ENCODE results near the gene SLC25A52. TPM values are rescaled to one million over a fixed set of nuclear protein-coding genes. Genes with fewer than 3 reads are reported as not detected.

The SLC25A52 gene
- total and polyA plus RNA-seq, 2 donors (not counting 3 experiments of a cell fraction or from before 2014, with no cell fraction given): 0.06 TPM; not detected in 1

GRCh38 chr18:31741097-31741735, 19.5 kb downstream of the SLC25A52 start:
- intact Hi-C loops (cut with micrococcal nuclease) (loop anchor here (1.0 to 5.0 kb wide), 4 partner anchors 76 to 236 kb away; no protein-coding TSS in a partner anchor), dilution Hi-C loops (cut with MboI; ENCODE audit: extremely low pct_ligation_motif_present, low sequenced_read_pairs) (no loop called here)
- no TSS peak for BruUV-seq (replicated peaks)
- peak; percentile 43 for FAIRE-seq
- Histone ChIP-seq H3K79me2 (ENCODE audit: control insufficient read depth, insufficient read depth, low read length) (no peaks in the 10 kb centered on the region), H3K4me1 (ENCODE audit: control insufficient read depth, extremely low read depth, insufficient read depth, low read length) (no peaks in the 10 kb centered on the region), H3K4me2 (ENCODE audit: insufficient read depth, low read length) (no peak overlapping the region), H3K9ac (replicated peaks; ENCODE audit: extremely low read depth, insufficient read depth, low read length) (no peak overlapping the region), H3K27ac (ENCODE audit: insufficient read depth, low read depth, low read length) (no peak overlapping the region), H3K36me3 (ENCODE audit: control insufficient read depth in 2 of 2, extremely low read depth in 1 of 2, insufficient read depth in 2 of 2, low read length in 2 of 2) (no peaks in the 10 kb centered on the region), H3K9me3 (replicated peaks; ENCODE audit: control insufficient read depth, insufficient read depth, low read length) (no peaks in the 10 kb centered on the region), H3K27me3 (ENCODE audit: control insufficient read depth in 2 of 2, insufficient read depth in 2 of 2, low read length in 2 of 2) (no peaks in the 10 kb centered on the region), H3K9me1 (replicated peaks; ENCODE audit: control insufficient read depth, extremely low read depth, insufficient read depth, low read length) (no peaks in the 10 kb centered on the region), H3K4me3 (replicated peaks in 1 of 3; ENCODE audit: insufficient read depth in 1 of 3, low read depth in 1 of 3, low read length in 3 of 3) (no peak overlapping the region), H2AFZ (ENCODE audit: low read depth, low read length) (no peak overlapping the region), H4K20me1 (replicated peaks; ENCODE audit: control insufficient read depth, extremely low read depth, insufficient read depth, low read length) (no peaks in the 10 kb centered on the region)
- peak; percentile 44 for DNase-seq (ENCODE audit: low read depth, low spot score)
- ChIA-PET POLR2A (no interaction called here), CTCF (interaction anchor here (0.6 to 1.7 kb wide), 11 partner anchors 9 to 473 kb away, joined by 3 to 14 read pairs (median 4); no protein-coding TSS in a partner anchor)
- TF ChIP-seq MAX (IDR thresholded peaks at IDR 0.05; ENCODE audit: insufficient read depth, insufficient read length) (no peak), CTCF (IDR thresholded peaks at IDR 0.05; ENCODE audit: extremely low read depth in 1 of 2, insufficient read depth in 1 of 2, low read depth in 1 of 2, low read length in 2 of 2) (peak; percentile 60 to 66)

- Histone ChIP-seq H3K27me3 (ENCODE audit: control insufficient read depth in 2 of 2, insufficient read depth in 2 of 2, low read length in 2 of 2) (no peaks in the 10 kb centered on the region), H3K79me2 (ENCODE audit: control insufficient read depth, insufficient read depth, low read length) (no peaks in the 10 kb centered on the region), H3K4me2 (ENCODE audit: insufficient read depth, low read length) (no peak overlapping the region), H3K9ac (replicated peaks; ENCODE audit: extremely low read depth, insufficient read depth, low read length) (no peak overlapping the region), H4K20me1 (replicated peaks; ENCODE audit: control insufficient read depth, extremely low read depth, insufficient read depth, low read length) (no peaks in the 10 kb centered on the region), H3K27ac (ENCODE audit: insufficient read depth, low read depth, low read length) (no peak overlapping the region), H3K9me3 (replicated peaks; ENCODE audit: control insufficient read depth, insufficient read depth, low read length) (no peaks in the 10 kb centered on the region), H2AFZ (ENCODE audit: low read depth, low read length) (no peak overlapping the region), H3K4me3 (replicated peaks in 1 of 3; ENCODE audit: insufficient read depth in 1 of 3, low read depth in 1 of 3, low read length in 3 of 3) (no peak overlapping the region), H3K4me1 (ENCODE audit: control insufficient read depth, extremely low read depth, insufficient read depth, low read length) (no peaks in the 10 kb centered on the region), H3K9me1 (replicated peaks; ENCODE audit: control insufficient read depth, extremely low read depth, insufficient read depth, low read length) (no peaks in the 10 kb centered on the region), H3K36me3 (ENCODE audit: control insufficient read depth in 2 of 2, extremely low read depth in 1 of 2, insufficient read depth in 2 of 2, low read length in 2 of 2) (no peaks in the 10 kb centered on the region)
- no TSS peak for BruUV-seq (replicated peaks)
- ChIA-PET CTCF (no interaction called here), POLR2A (no interaction called here)
- dilution Hi-C loops (cut with MboI; ENCODE audit: extremely low pct_ligation_motif_present, low sequenced_read_pairs) (no loop called here), intact Hi-C loops (cut with micrococcal nuclease) (loop anchor here (5.0 kb wide), 1 partner anchor 77 kb away; no protein-coding TSS in a partner anchor)
- no peak for TF ChIP-seq POLR2AphosphoS5 (IDR thresholded peaks at IDR 0.05; ENCODE audit: insufficient read depth, low read depth, low read length)
- no peak for TF ChIP-seq MYC (IDR thresholded peaks at IDR 0.05; ENCODE audit: low read depth, low read length)
- no peak for TF ChIP-seq CTCF (IDR thresholded peaks at IDR 0.05; ENCODE audit: extremely low read depth in 1 of 2, insufficient read depth in 1 of 2, low read depth in 1 of 2, low read length in 2 of 2)
- no peak for TF ChIP-seq JUN (IDR thresholded peaks at IDR 0.05; ENCODE audit: borderline replicate concordance, insufficient read depth, insufficient read length, low read depth)
- no peak for TF ChIP-seq GATA2 (IDR thresholded peaks at IDR 0.05; ENCODE audit: insufficient read depth, insufficient read length, low read depth, low read length)
- no peak for TF ChIP-seq FOS (IDR thresholded peaks at IDR 0.05; ENCODE audit: borderline replicate concordance, insufficient read depth, low read length)
- TF ChIP-seq MAX (IDR thresholded peaks at IDR 0.05; ENCODE audit: insufficient read depth, insufficient read length): no peak
- TF ChIP-seq EZH2 (IDR thresholded peaks at IDR 0.05; ENCODE audit: borderline replicate concordance, low read depth, low read length, severe bottlenecking): no peak
- no peak for TF ChIP-seq POLR2A (IDR thresholded peaks at IDR 0.05; ENCODE audit: low read depth, low read length)
- FAIRE-seq (no peak), DNase-seq (ENCODE audit: low read depth, low spot score) (no peak)
Observed at GRCh38 chr18:31740180-31740579, 20.5 kb downstream of the SLC25A52 start.
